ENCODE results near the gene FBXL19.

Gene FBXL19

GRCh38 chr16:30948667-30949649, 25.6 kb downstream of the FBXL19 start, which contains the start of gene ORAI3:
Gene ORAI3, plus strand, starts transcription at chr16:30949068. Its CDS starts 222 bp downstream, at chr16:30949290.
- H3K36me3 ChIP-seq (ENCODE audit: control insufficient read depth, low read length), result peaks cover 17% of the 10 kb centered on the region
- H3K27ac ChIP-seq (ENCODE audit: low read depth, low read length), result peak within 1 kb of the TSS; percentile 54
- no peaks in the 10 kb centered on the region for H3K27me3 ChIP-seq (ENCODE audit: control insufficient read depth, low read length)
- peaks cover 29% of the 10 kb centered on the region for H3K4me1 ChIP-seq (ENCODE audit: control insufficient read depth, low read length)
- peaks cover 18% of the 10 kb centered on the region for H3F3A ChIP-seq (ENCODE audit: control insufficient read depth, insufficient read depth)
- H3K79me2 ChIP-seq (ENCODE audit: control insufficient read depth, low read length), result peaks cover 5% of the 10 kb centered on the region; the same call in 1 of the 2 replicates
- H4K20me1 ChIP-seq (ENCODE audit: control insufficient read depth, insufficient read depth, low read depth, low read length), result no peaks in the 10 kb centered on the region
- peak within 1 kb of the TSS; percentile 99 for H3K4me2 ChIP-seq (ENCODE audit: low read length)
- no peak for TF ChIP-seq EZH2phosphoT487 (IDR thresholded peaks at IDR 0.05; ENCODE audit: borderline replicate concordance, low read length)
- TF ChIP-seq CTCF (IDR thresholded peaks at IDR 0.05; ENCODE audit: low read depth, low read length, poor library complexity, severe bottlenecking), result no peak
- H3K9me3 ChIP-seq (ENCODE audit: control insufficient read depth, insufficient read depth, low read length), result no peaks in the 10 kb centered on the region
- H3K4me3 ChIP-seq (ENCODE audit: low read length), result peak within 1 kb of the TSS; percentile 83
- H3K9me2 ChIP-seq (replicated peaks; ENCODE audit: control insufficient read depth, low read length), result no peaks in the 10 kb centered on the region

GRCh38 chr16:30949650-30950515, 26.5 kb downstream of the FBXL19 start:
- Histone ChIP-seq H3K36me3 (ENCODE audit: control insufficient read depth, low read length) (peaks cover 9% of the 10 kb centered on the region; the same call in 1 of the 2 replicates), H3K4me3 (ENCODE audit: low read length) (peak overlapping the region; percentile 83), H3K9me3 (ENCODE audit: control insufficient read depth, insufficient read depth, low read length) (no peaks in the 10 kb centered on the region), H4K20me1 (ENCODE audit: control insufficient read depth, insufficient read depth, low read depth, low read length) (no peaks in the 10 kb centered on the region), H3K27ac (ENCODE audit: low read depth, low read length) (peak overlapping the region; percentile 54), H3K9me2 (replicated peaks; ENCODE audit: control insufficient read depth, low read length) (no peaks in the 10 kb centered on the region), H3K79me2 (ENCODE audit: control insufficient read depth, low read length) (peaks cover 5% of the 10 kb centered on the region; the same call in 1 of the 2 replicates), H3K27me3 (ENCODE audit: control insufficient read depth, low read length) (no peaks in the 10 kb centered on the region), H3K4me2 (ENCODE audit: low read length) (peak overlapping the region; percentile 99), H3K4me1 (ENCODE audit: control insufficient read depth, low read length) (peaks cover 32% of the 10 kb centered on the region), H3F3A (ENCODE audit: control insufficient read depth, insufficient read depth) (peaks cover 14% of the 10 kb centered on the region)
- no peak for TF ChIP-seq EZH2phosphoT487 (IDR thresholded peaks at IDR 0.05; ENCODE audit: borderline replicate concordance, low read length)
- TF ChIP-seq CTCF (IDR thresholded peaks at IDR 0.05; ENCODE audit: low read depth, low read length, poor library complexity, severe bottlenecking), result peak; percentile 60

GRCh38 chr16:30950516-30951065, 27.2 kb downstream of the FBXL19 start:
- no peak overlapping the region for H3K27ac ChIP-seq (ENCODE audit: low read depth, low read length)
- H3K27me3 ChIP-seq (ENCODE audit: control insufficient read depth, low read length), result no peaks in the 10 kb centered on the region
- peaks cover 32% of the 10 kb centered on the region for H3K4me1 ChIP-seq (ENCODE audit: control insufficient read depth, low read length)
- H4K20me1 ChIP-seq (ENCODE audit: control insufficient read depth, insufficient read depth, low read depth, low read length), result no peaks in the 10 kb centered on the region
- TF ChIP-seq EZH2phosphoT487 (IDR thresholded peaks at IDR 0.05; ENCODE audit: borderline replicate concordance, low read length), result no peak
- TF ChIP-seq CTCF (IDR thresholded peaks at IDR 0.05; ENCODE audit: low read depth, low read length, poor library complexity, severe bottlenecking), result no peak
- peak overlapping the region; percentile 99 for H3K4me2 ChIP-seq (ENCODE audit: low read length)
- H3K9me3 ChIP-seq (ENCODE audit: control insufficient read depth, insufficient read depth, low read length), result no peaks in the 10 kb centered on the region
- peaks cover 5% of the 10 kb centered on the region; the same call in 1 of the 2 replicates for H3K79me2 ChIP-seq (ENCODE audit: control insufficient read depth, low read length)
- no peaks in the 10 kb centered on the region for H3K9me2 ChIP-seq (replicated peaks; ENCODE audit: control insufficient read depth, low read length)
- peaks cover 9% of the 10 kb centered on the region for H3F3A ChIP-seq (ENCODE audit: control insufficient read depth, insufficient read depth)
- H3K36me3 ChIP-seq (ENCODE audit: control insufficient read depth, low read length), result peaks cover 7% of the 10 kb centered on the region; the same call in 1 of the 2 replicates
- peak overlapping the region; percentile 83 for H3K4me3 ChIP-seq (ENCODE audit: low read length)

All from DOHH2 (cell line).